Neuronal stem cell (in vitro differentiated cells): Measurements from ENCODE around the gene ABCB7.

Experiments used
- DNase-seq: peaks from one replicate; pipeline ENCODE4 v3.0.0-alpha.2; 2013; ENCODE audit warnings: low spot score
- H2AFZ ChIP-seq: one replicate; pipeline ENCODE4 v1.6.1; 2013; ENCODE audit warnings: mild to moderate bottlenecking, low read length, inconsistent platforms
- H2AK5ac ChIP-seq: 2 replicates; pipeline ENCODE4 v1.6.1; 2013; ENCODE audit warnings: low read depth, mild to moderate bottlenecking, inconsistent platforms, low read length, moderate library complexity, mixed read lengths
- H2BK120ac ChIP-seq: 2 replicates; pipeline ENCODE4 v1.6.1; 2013; ENCODE audit warnings: low read depth, mild to moderate bottlenecking, inconsistent platforms, low read length, moderate library complexity, mixed read lengths
- H2BK12ac ChIP-seq: one replicate; pipeline ENCODE4 v1.6.1; 2013; ENCODE audit warnings: low read length, inconsistent platforms
- H2BK15ac ChIP-seq: 2 replicates; pipeline ENCODE4 v1.6.1; 2013; ENCODE audit warnings: mild to moderate bottlenecking, low read length, inconsistent platforms, mixed read lengths
- H2BK5ac ChIP-seq: one replicate; pipeline ENCODE4 v1.6.1; 2013; ENCODE audit warnings: inconsistent platforms, mild to moderate bottlenecking, low read length, moderate library complexity
- H3K14ac ChIP-seq: one replicate; pipeline ENCODE4 v1.6.1; 2013; ENCODE audit warnings: low read length, inconsistent platforms
- H3K18ac ChIP-seq: 2 replicates; pipeline ENCODE4 v1.6.1; 2013; ENCODE audit warnings: low read length, inconsistent platforms
- H3K23ac ChIP-seq: 2 replicates; pipeline ENCODE4 v1.6.1; 2013; ENCODE audit warnings: low read depth, mild to moderate bottlenecking, mixed read lengths, low read length, inconsistent platforms; ENCODE audit not compliant: poor library complexity
- H3K27ac ChIP-seq: replicated peaks from 3 replicates; pipeline ENCODE4 v1.5.1; 2013; ENCODE audit warnings: low read length, inconsistent platforms
- H3K27me3 ChIP-seq, 3 experiments: 2 replicates each; pipeline ENCODE4 v1.6.1; 2013; ENCODE audit warnings: low read length in 3 of 3, mild to moderate bottlenecking in 2 of 3, inconsistent platforms in 1 of 3, low read depth in 1 of 3, mixed read lengths in 1 of 3, moderate library complexity in 1 of 3; ENCODE audit not compliant: control insufficient read depth in 3 of 3, insufficient read depth in 3 of 3
- H3K36me3 ChIP-seq, 2 donors: replicated peaks in 1 of 2; 2 replicates each; pipeline ENCODE4 v1.6.1; 2013; ENCODE audit warnings: low read length in 2 of 2; ENCODE audit not compliant: control insufficient read depth in 2 of 2, insufficient read depth in 2 of 2
- H3K4ac ChIP-seq: 2 replicates; pipeline ENCODE4 v1.6.1; 2013; ENCODE audit warnings: inconsistent platforms, mild to moderate bottlenecking, low read length, moderate library complexity
- H3K4me1 ChIP-seq, 2 donors: 1 replicate in 1 of 2; 2 replicates in 1 of 2; pipeline ENCODE4 v1.6.1; 2013; ENCODE audit warnings: low read length in 2 of 2, low read depth in 1 of 2; ENCODE audit not compliant: control insufficient read depth in 2 of 2, insufficient read depth in 1 of 2
- H3K4me2 ChIP-seq: one replicate; pipeline ENCODE4 v1.6.1; 2013; ENCODE audit warnings: mild to moderate bottlenecking, low read length, inconsistent platforms; ENCODE audit not compliant: insufficient read depth, poor library complexity, severe bottlenecking
- H3K4me3 ChIP-seq, 2 donors: 2 replicates each; pipeline ENCODE4 v1.5.1; 2013; ENCODE audit warnings: low read length in 2 of 2, mild to moderate bottlenecking in 2 of 2, inconsistent platforms in 1 of 2, moderate library complexity in 1 of 2
- H3K79me1 ChIP-seq: one replicate; pipeline ENCODE4 v1.6.1; 2013; ENCODE audit warnings: low read depth, mild to moderate bottlenecking, inconsistent platforms, low read length, moderate library complexity
- H3K9ac ChIP-seq: one replicate; pipeline ENCODE4 v1.6.1; 2013; ENCODE audit warnings: mild to moderate bottlenecking, low read depth, low read length, inconsistent platforms; ENCODE audit not compliant: poor library complexity
- H3K9me3 ChIP-seq, 2 donors: replicated peaks in 1 of 2; 2 replicates each; pipeline versions ENCODE3 to v1.6.1; 2013; ENCODE audit warnings: low read length in 2 of 2, mild to moderate bottlenecking in 2 of 2, inconsistent platforms in 1 of 2, low read depth in 1 of 2, mixed read lengths in 1 of 2, moderate library complexity in 1 of 2; ENCODE audit not compliant: control insufficient read depth in 2 of 2, insufficient read depth in 1 of 2
- H4K8ac ChIP-seq: one replicate; pipeline ENCODE4 v1.6.1; 2013; ENCODE audit warnings: low read depth, mild to moderate bottlenecking, inconsistent platforms, low read length, moderate library complexity
- H4K91ac ChIP-seq: one replicate; pipeline ENCODE4 v1.6.1; 2013; ENCODE audit warnings: low read length, low read depth, mild to moderate bottlenecking, inconsistent platforms; ENCODE audit not compliant: poor library complexity
- WGBS, 2 donors: extraction: QIAGEN DNeasy Blood & Tissue Kit; methylation state at CpG; one replicate each; pipeline ENCODE4 v1.1.7; 2013; ENCODE audit warnings: missing lambda C conversion rate in 2 of 2, mixed read lengths in 1 of 2; ENCODE audit not compliant: insufficient read length in 2 of 2, insufficient replicate concordance in 1 of 2; ENCODE audit errors: extremely low coverage in 2 of 2; 5-methylcytosine and 5-hydroxymethylcytosine counted together

Gene ABCB7

DNA sequence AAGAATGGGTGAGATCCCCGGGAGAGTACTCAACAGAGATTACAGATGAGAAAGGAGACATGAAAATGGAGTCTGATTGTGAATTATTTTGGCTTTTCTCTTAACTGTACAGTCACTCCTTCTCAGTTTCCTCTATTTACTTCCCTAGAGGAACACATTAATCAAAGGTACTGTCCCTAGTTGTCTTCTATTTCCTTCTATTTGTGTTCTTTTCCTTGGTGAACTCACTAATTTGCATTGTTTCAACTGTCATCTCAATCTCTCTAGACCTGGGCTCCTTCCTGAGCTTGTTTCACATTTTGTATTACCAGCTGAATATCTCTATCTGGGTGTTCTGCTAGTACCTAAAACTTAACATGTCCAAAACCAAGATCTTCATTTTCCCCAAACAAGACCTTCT is 59.8 kb downstream of the ABCB7 start:
- H2BK12ac ChIP-seq = no peak overlapping the region
- DNase-seq = no peak
- H2BK120ac ChIP-seq = no peak overlapping the region
- no peak overlapping the region for H3K9ac ChIP-seq
- H3K4me1 ChIP-seq = no peaks in the 10 kb centered on the region
- H3K14ac ChIP-seq = no peak overlapping the region
- no peaks in the 10 kb centered on the region for H3K9me3 ChIP-seq
- H3K4me2 ChIP-seq = no peak overlapping the region
- no peak overlapping the region for H4K8ac ChIP-seq
- H2BK5ac ChIP-seq = no peak overlapping the region
- WGBS, 2 donors = no CpG with 5 or more reads among the region's 1 CpG
- H3K27ac ChIP-seq = no peak overlapping the region
- no peak overlapping the region for H3K18ac ChIP-seq
- no peaks in the 10 kb centered on the region for H3K27me3 ChIP-seq
- H3K36me3 ChIP-seq = peaks cover 0 to 7% of the 10 kb centered on the region in 2 donors
- no peaks in the 10 kb centered on the region for H3K79me1 ChIP-seq
- no peak overlapping the region for H2BK15ac ChIP-seq
- H2AFZ ChIP-seq = no peak overlapping the region
- H3K23ac ChIP-seq = no peak overlapping the region
- no peak overlapping the region for H3K4me3 ChIP-seq
- no peak overlapping the region for H2AK5ac ChIP-seq
- H4K91ac ChIP-seq = no peak overlapping the region
- no peak overlapping the region for H3K4ac ChIP-seq

DNA sequence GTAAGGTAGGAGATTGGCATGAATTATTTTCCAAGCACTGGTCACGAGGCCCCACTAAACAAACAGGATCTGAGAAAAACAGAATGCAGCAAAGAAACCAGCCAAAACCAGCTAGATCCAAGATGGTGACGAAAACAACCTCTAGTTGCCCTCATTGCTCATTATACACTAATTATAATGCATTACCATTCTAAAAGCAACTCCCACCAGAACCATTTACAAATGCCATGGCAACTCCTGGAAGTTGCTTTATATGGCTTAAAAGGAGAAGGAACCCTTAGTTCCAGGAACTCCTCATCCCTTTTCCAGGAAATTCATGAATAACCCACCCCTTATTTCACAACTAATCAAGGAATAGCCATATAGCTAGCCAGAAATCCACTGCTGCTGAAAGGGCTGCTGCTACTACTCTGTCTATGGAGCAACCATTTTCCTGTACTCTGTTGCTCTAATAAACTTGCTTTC is 69.3 kb downstream of the ABCB7 start:
- Histone ChIP-seq H3K9me3 (peaks cover 0 to 5% of the 10 kb centered on the region in 2 donors), H2BK12ac (no peak overlapping the region), H3K18ac (no peak overlapping the region), H3K4me1 (no peaks in the 10 kb centered on the region), H3K9ac (no peak overlapping the region), H3K23ac (no peak overlapping the region), H4K91ac (no peak overlapping the region), H3K36me3 (no peaks in the 10 kb centered on the region), H3K4me2 (no peak overlapping the region), H3K27me3 (no peaks in the 10 kb centered on the region), H2AK5ac (no peak overlapping the region), H3K4me3 (no peak overlapping the region), H2AFZ (no peak overlapping the region), H4K8ac (no peak overlapping the region), H2BK120ac (no peak overlapping the region), H2BK5ac (no peak overlapping the region), H3K79me1 (no peaks in the 10 kb centered on the region), H3K27ac (no peak overlapping the region), H3K4ac (no peak overlapping the region), H2BK15ac (no peak overlapping the region), H3K14ac (no peak overlapping the region)
- DNase-seq = no peak
- WGBS, 2 donors = no CpG with 5 or more reads among the region's 2 CpGs

DNA sequence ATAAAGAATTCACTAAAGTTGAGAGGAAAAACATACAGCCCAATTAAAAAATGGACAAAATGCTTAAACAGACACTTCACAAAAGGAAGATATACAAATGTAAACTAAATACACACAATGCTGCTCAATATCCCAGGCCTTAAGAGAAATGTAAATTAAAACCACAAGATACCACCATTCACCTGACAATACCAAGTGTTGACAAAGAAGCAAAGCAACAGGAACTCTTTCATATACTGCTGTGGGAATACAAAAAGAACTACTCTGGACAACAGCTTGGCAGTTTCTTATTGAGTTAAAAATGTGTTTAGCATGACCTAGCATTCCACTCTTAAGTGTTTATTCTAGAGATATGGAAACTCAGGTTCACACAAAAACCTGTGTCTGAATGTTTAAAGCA is 71.3 kb downstream of the ABCB7 start:
- Histone ChIP-seq H3K4me3 (no peak overlapping the region), H3K4ac (no peak overlapping the region), H3K9ac (no peak overlapping the region), H3K18ac (no peak overlapping the region), H3K9me3 (peaks cover 0 to 5% of the 10 kb centered on the region in 2 donors), H3K23ac (no peak overlapping the region), H2BK5ac (no peak overlapping the region), H2AFZ (no peak overlapping the region), H2AK5ac (no peak overlapping the region), H4K8ac (no peak overlapping the region), H3K36me3 (no peaks in the 10 kb centered on the region), H3K27me3 (no peaks in the 10 kb centered on the region), H3K4me2 (no peak overlapping the region), H2BK12ac (no peak overlapping the region), H3K4me1 (no peaks in the 10 kb centered on the region), H2BK120ac (no peak overlapping the region), H2BK15ac (no peak overlapping the region), H3K27ac (no peak overlapping the region), H4K91ac (no peak overlapping the region), H3K79me1 (no peaks in the 10 kb centered on the region), H3K14ac (no peak overlapping the region)
- DNase-seq = no peak

DNA sequence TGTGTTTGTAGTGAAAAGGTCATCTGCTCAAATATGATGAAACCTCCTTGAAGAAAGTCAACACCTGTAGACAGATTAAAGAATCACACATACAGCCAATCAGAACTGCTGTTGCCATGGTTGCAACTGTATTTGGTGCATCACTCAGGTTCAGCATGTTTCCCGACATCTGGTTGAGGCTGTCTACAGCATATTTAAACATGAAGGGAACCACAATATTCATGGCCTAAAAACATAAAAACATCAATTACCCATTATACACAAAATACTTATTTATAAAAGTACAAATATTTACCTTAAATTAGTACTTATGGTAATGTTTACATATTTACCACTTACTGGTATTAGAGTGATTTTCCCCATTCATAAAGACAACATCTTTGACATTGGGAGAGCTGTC is 79.7 kb downstream of the ABCB7 start:
- H2BK120ac ChIP-seq = no peak overlapping the region
- WGBS, 2 donors = no CpG with 5 or more reads among the region's 1 CpG
- H3K4me1 ChIP-seq = no peaks in the 10 kb centered on the region
- DNase-seq = no peak
- H3K14ac ChIP-seq = no peak overlapping the region
- H3K4me2 ChIP-seq = no peak overlapping the region
- no peak overlapping the region for H3K23ac ChIP-seq
- no peaks in the 10 kb centered on the region for H3K79me1 ChIP-seq
- no peak overlapping the region for H3K27ac ChIP-seq
- H3K4ac ChIP-seq = no peak overlapping the region
- H3K27me3 ChIP-seq = no peaks in the 10 kb centered on the region
- no peak overlapping the region for H4K91ac ChIP-seq
- H2BK15ac ChIP-seq = no peak overlapping the region
- H2BK12ac ChIP-seq = no peak overlapping the region
- no peak overlapping the region for H2AK5ac ChIP-seq
- H3K9me3 ChIP-seq = no peaks in the 10 kb centered on the region
- H4K8ac ChIP-seq = no peak overlapping the region
- H3K4me3 ChIP-seq = no peak overlapping the region
- H2BK5ac ChIP-seq = no peak overlapping the region
- no peak overlapping the region for H3K18ac ChIP-seq
- no peak overlapping the region for H3K9ac ChIP-seq
- peaks cover 0 to 5% of the 10 kb centered on the region in 2 donors for H3K36me3 ChIP-seq
- H2AFZ ChIP-seq = no peak overlapping the region
